RWPE1 (cell line): ENCODE measurements around the gene TMEM231.
"Not testable (repeated sequence)": the region's sequence is repeated elsewhere in the genome, so short reads cannot be mapped to it uniquely, and the experiment has no call there.

ENCODE experiments used
- CTCF ChIA-PET: fragments of 350-600 bp; sonication (Branson Sonifier 250); formaldehyde crosslinking; extraction: SDS; loops from one replicate; lab custom pipeline; 2021; lab: Yijun Ruan, JAX
- POLR2A ChIA-PET: fragments of 400-600 bp; formaldehyde crosslinking; extraction: SDS; loops from one replicate; lab custom pipeline; 2020; ENCODE audit warnings: antibody characterized with exemption; ENCODE audit not compliant: low non-redundant PET; lab: Yijun Ruan, JAX
- DNase-seq: peaks from one replicate; pipeline ENCODE4 v3.0.0; 2012; ENCODE audit warnings: low spot score
- H3K27ac ChIP-seq: fragments of 450-650 bp; 2 replicates; pipeline ENCODE4 v1.5.1; 2017
- CTCF ChIP-seq: fragments of 450-650 bp; conservative IDR thresholded peaks from 2 replicates; pipeline ENCODE4 v1.5.1; 2017; ENCODE audit warnings: low read depth, mild to moderate bottlenecking

The TMEM231 gene

GRCh38 chr16:75556431-75556950 is 439 bp upstream of the TMEM231 start:
- TF ChIP-seq CTCF: no peak
- H3K27ac ChIP-seq: peak overlapping the region; percentile 86
- DNase-seq: no peak
- ChIA-PET POLR2A (interaction anchor here (0.5 kb wide), 1 partner anchor 33 kb away, joined by 10 read pairs; no protein-coding TSS in a partner anchor), CTCF (interaction anchor here (0.7 kb wide), 1 partner anchor 54 kb away, joined by 4 read pairs; no protein-coding TSS in a partner anchor)

GRCh38 chr16:75555213-75555706 is 792 bp downstream of the TMEM231 start:
- no peak for TF ChIP-seq CTCF
- POLR2A ChIA-PET: interaction anchor here (0.6 kb wide), 1 partner anchor 38 kb away, joined by 3 read pairs; no protein-coding TSS in a partner anchor
- H3K27ac ChIP-seq: peak overlapping the region; percentile 86
- DNase-seq: peak; percentile 94
- CTCF ChIA-PET: interaction anchor here (1.5 kb wide), 1 partner anchor 90 kb away, joined by 6 read pairs; no protein-coding TSS in a partner anchor

- DNase-seq: no peak
- no peak overlapping the region for H3K27ac ChIP-seq
- TF ChIP-seq CTCF: no peak
- ChIA-PET CTCF (interaction anchor here (0.7 kb wide), 1 partner anchor 18 kb away, joined by 4 read pairs; no protein-coding TSS in a partner anchor), POLR2A (no interaction called here)
These were observed 3.1 kb downstream of the TMEM231 start for GRCh38 chr16:75552951-75553350.

GRCh38 chr16:75550211-75550662 is 5.8 kb downstream of the TMEM231 start:
- DNase-seq: no peak
- TF ChIP-seq CTCF: no peak
- CTCF ChIA-PET: interaction anchor here (0.5 to 1.0 kb wide), 3 partner anchors 10 to 122 kb away, joined by 3 to 6 read pairs (median 3); no protein-coding TSS in a partner anchor
- H3K27ac ChIP-seq: no peak overlapping the region
- POLR2A ChIA-PET: no interaction called here

GRCh38 chr16:75548456-75548855 is 7.6 kb downstream of the TMEM231 start:
- H3K27ac ChIP-seq, POLR2A ChIA-PET, DNase-seq, CTCF ChIA-PET: not testable (repeated sequence)

- DNase-seq: no peak
- H3K27ac ChIP-seq: no peak overlapping the region
- POLR2A ChIA-PET: no interaction called here
- TF ChIP-seq CTCF: no peak
- CTCF ChIA-PET: no interaction called here
These were observed 9.8 kb downstream of the TMEM231 start for GRCh38 chr16:75546293-75546692.

GRCh38 chr16:75545879-75546278 is 10.2 kb downstream of the TMEM231 start:
- H3K27ac ChIP-seq, DNase-seq, CTCF ChIA-PET, POLR2A ChIA-PET: not testable (repeated sequence)

- H3K27ac ChIP-seq, DNase-seq, POLR2A ChIA-PET, CTCF ChIA-PET: not testable (repeated sequence)
These were observed 13.6 kb downstream of the TMEM231 start for GRCh38 chr16:75542462-75542861.
